ENCODE data around the gene TPRG1.

TPRG1 gene

DNA sequence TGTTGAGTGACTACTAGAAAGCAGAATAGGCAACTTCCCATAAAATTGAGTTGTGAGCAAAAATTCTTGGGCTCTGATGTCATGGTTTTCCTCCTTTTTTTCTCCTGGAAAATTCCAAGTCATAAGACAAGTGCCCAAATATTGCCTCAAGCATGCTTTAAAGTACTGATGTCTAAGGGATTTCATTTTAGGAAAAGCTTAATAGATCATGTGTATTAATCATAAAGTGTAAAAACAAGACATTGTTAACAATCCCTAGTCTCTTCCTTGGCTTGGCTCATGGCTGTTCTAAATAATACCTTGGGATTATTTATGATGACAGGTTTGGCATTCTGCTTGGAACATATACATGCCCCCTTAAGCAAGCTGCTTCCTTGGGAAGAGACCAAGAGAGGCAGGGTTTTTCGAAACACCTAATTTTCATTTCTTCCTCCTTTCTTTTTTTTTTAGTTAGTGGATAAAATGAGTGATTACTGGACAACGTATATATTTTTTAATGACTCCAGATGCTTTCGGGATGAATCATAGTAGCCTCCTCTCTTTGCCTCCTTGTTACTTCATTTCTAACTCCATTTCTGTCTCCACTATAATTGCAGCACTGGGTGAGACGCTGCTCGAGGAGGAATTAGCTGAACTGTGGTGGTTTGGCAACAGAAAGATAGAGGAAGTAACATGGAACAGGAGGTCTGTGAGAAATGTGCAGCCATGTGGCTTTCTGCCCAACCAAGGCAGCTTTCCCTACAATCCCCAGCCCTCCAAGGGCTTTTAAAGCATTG is 104.9 kb downstream of the TPRG1 start:
- no peak for FAIRE-seq
- TF ChIP-seq, protein P1, sequence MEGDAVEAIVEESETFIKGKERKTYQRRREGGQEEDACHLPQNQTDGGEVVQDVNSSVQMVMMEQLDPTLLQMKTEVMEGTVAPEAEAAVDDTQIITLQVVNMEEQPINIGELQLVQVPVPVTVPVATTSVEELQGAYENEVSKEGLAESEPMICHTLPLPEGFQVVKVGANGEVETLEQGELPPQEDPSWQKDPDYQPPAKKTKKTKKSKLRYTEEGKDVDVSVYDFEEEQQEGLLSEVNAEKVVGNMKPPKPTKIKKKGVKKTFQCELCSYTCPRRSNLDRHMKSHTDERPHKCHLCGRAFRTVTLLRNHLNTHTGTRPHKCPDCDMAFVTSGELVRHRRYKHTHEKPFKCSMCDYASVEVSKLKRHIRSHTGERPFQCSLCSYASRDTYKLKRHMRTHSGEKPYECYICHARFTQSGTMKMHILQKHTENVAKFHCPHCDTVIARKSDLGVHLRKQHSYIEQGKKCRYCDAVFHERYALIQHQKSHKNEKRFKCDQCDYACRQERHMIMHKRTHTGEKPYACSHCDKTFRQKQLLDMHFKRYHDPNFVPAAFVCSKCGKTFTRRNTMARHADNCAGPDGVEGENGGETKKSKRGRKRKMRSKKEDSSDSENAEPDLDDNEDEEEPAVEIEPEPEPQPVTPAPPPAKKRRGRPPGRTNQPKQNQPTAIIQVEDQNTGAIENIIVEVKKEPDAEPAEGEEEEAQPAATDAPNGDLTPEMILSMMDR (IDR thresholded peaks at IDR 0.05; ENCODE audit: insufficient read depth, missing control alignments): no peak
- DNase-seq (ENCODE audit: insufficient read length, low spot score): no peak

DNA sequence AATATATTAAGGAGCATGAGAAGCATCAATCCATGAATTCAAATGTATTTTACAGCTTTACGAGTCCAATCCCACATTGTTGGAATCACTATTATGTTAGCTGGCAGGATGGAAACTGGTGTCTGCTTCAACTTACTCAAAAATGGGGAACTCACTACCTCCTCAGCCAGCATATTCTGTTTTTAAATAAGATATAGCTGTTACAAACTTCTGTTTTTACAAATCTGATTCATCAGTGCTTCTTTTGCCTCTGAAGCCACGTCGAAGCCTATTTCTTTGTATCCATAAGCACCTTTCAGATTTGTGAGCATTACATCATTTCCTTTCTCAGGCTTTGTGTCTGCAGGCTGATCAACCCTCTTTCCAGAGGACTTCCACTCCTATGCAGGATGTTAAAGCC is 105.9 kb downstream of the TPRG1 start:
- DNase-seq (ENCODE audit: insufficient read length, low spot score) (no peak), FAIRE-seq (no peak)
- TF ChIP-seq, protein P1 (IDR thresholded peaks at IDR 0.05; ENCODE audit: insufficient read depth, missing control alignments): no peak

DNA sequence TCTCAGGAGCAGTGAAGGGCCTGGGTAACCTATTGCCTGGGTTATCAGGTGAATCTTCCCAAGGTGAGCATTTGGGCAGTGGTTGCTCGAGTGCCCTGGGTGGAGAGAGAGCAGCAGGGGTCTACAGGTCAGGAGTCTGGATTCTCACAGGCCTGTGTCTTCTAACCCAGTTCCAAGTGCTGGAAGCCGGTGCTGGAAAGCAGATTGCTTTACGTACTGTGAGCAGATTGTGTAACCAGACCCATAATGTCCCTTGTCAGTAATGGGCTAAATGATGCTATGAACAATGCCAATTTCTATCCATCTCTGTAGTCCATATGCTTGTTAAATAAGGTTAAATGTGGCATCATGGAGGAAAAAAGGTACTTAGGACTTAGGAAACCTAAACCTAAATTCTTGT is 106.5 kb downstream of the TPRG1 start:
- FAIRE-seq: no peak
- no peak for DNase-seq (ENCODE audit: insufficient read length, low spot score)
- TF ChIP-seq, protein P1 (IDR thresholded peaks at IDR 0.05; ENCODE audit: insufficient read depth, missing control alignments): no peak

DNA sequence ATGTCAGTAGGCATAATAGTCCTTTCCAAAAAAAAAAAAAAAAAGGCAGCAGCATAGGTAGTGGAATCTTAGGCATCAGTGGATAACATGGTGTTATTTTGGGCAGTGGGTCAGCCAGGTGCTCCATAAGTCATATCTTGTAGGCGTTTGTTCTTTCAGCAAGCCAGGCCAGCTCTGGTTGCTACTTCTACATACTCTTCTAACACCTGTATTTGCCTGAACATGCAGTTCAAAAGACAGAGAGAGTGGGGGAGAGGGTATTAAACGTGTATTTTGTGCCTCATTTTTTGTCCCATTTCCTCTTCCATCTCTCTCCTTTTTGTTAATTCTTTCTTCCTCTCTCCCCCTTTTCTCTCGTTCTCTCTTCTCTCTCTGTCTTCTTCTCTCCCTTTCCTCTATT is 110.4 kb downstream of the TPRG1 start:
- FAIRE-seq (no peak), DNase-seq (ENCODE audit: insufficient read length, low spot score) (no peak)
- TF ChIP-seq, protein P1 (IDR thresholded peaks at IDR 0.05; ENCODE audit: insufficient read depth, missing control alignments): no peak

DNA sequence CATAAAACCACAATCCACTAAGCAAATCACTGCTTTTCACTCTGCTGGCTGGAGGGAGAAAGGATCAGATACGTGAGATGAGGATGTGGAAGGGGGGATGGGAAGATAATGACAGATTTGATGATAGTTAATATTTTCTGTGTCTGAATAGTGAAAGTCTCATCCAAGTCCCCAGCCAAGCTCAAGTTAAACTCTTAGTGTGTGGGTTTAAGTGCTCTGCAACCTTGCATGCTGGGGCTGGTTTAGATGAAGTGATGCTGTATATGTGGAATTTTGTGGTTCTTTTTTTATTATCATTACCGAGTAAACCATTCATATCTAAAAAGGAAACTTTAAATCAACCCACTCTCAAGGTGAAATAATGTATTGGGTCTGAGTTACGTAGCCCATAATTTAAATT is 111.0 kb downstream of the TPRG1 start:
- DNase-seq (ENCODE audit: insufficient read length, low spot score) (no peak), FAIRE-seq (no peak)

DNA sequence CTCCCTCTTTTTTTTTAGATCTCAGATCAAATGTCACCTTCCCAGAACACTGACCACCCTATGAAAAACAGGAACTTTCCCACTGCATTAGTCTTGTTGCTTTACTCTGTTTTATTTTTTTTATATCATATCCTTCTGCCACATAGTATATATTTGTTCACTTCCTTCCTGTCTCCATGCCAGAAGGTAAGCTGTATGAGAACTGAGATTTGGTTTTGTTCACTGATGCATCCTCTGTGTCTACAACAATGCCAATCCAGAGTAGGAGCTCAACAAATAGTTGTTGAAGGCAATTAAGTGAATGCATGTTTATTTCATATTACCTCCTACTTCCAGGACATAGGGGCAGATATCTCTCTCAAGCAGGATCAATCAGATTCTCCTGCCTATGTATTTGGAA is 114.4 kb downstream of the TPRG1 start:
- DNase-seq (ENCODE audit: insufficient read length, low spot score) (no peak), FAIRE-seq (no peak)
- TF ChIP-seq, protein P1 (IDR thresholded peaks at IDR 0.05; ENCODE audit: insufficient read depth, missing control alignments): no peak

More for the DNA sequence above, 111.0 kb downstream of the TPRG1 start:
- TF ChIP-seq, protein P1 (IDR thresholded peaks at IDR 0.05; ENCODE audit: insufficient read depth, missing control alignments): no peak

DNA sequence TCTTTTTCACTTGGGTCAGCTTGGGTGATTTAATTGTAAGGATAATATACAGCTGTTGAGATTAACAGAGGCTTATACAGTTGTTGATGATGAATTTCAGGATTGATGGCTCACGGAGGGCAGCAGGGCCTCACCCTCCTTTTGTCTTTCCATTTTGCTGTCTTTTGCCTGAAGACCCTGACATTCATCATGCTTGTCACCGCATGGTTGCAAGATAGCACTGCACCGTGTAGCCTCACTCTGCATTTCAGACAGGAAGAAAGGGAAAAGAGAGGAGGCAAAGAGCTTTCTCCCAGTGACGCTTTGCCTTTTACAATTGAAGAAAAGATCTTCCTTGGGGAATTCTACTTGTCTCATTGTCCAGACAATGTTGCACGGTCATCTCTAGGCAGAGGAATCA is 115.1 kb downstream of the TPRG1 start:
- TF ChIP-seq, protein P1 (IDR thresholded peaks at IDR 0.05; ENCODE audit: insufficient read depth, missing control alignments): no peak
- DNase-seq (ENCODE audit: insufficient read length, low spot score) (no peak), FAIRE-seq (no peak)
